Measurements from ENCODE around the gene POMGNT1.

POMGNT1 gene

GRCh38 chr1:46206399-46206798 lies 8.2 kb upstream of the POMGNT1 start:
- DNase-seq, result no peak

- no peak for DNase-seq
These were observed 7.6 kb upstream of the POMGNT1 start for GRCh38 chr1:46205791-46206190.

- DNase-seq, result no peak
These were observed 6.9 kb upstream of the POMGNT1 start for GRCh38 chr1:46205141-46205540.

- DNase-seq, result no peak
These were observed 6.1 kb upstream of the POMGNT1 start for GRCh38 chr1:46204406-46204742.

- DNase-seq, result no peak
These were observed 5.6 kb upstream of the POMGNT1 start for GRCh38 chr1:46203738-46204405.

- no peak for DNase-seq
These were observed 1.1 kb upstream of the POMGNT1 start for GRCh38 chr1:46199233-46199749.

- no peak for DNase-seq
These were observed 672 bp downstream of the POMGNT1 start for GRCh38 chr1:46197560-46197963.

- DNase-seq, result no peak
These were observed 1.6 kb downstream of the POMGNT1 start for GRCh38 chr1:46196609-46197008.

GRCh38 chr1:46194641-46195193 lies 3.5 kb downstream of the POMGNT1 start:
- DNase-seq, result no peak

- DNase-seq, result no peak
These were observed 4.2 kb downstream of the POMGNT1 start for GRCh38 chr1:46193984-46194570.

- DNase-seq, result no peak
These were observed 4.9 kb downstream of the POMGNT1 start for GRCh38 chr1:46193285-46193684.

- DNase-seq, result no peak
These were observed 6.1 kb downstream of the POMGNT1 start for GRCh38 chr1:46192171-46192570.

GRCh38 chr1:46191033-46191701 lies 7.1 kb downstream of the POMGNT1 start:
- DNase-seq, result no peak

GRCh38 chr1:46190539-46190938 lies 7.7 kb downstream of the POMGNT1 start:
- DNase-seq, result no peak

GRCh38 chr1:46188295-46189030 lies 9.8 kb downstream of the POMGNT1 start:
- DNase-seq, result no peak

- no peak for DNase-seq
These were observed 10.9 kb downstream of the POMGNT1 start for GRCh38 chr1:46187106-46187869.

GRCh38 chr1:46186076-46186475 lies 12.2 kb downstream of the POMGNT1 start:
- no peak for DNase-seq

GRCh38 chr1:46184920-46185658 lies 13.1 kb downstream of the POMGNT1 start:
- DNase-seq, result no peak

- DNase-seq, result no peak
These were observed 14.2 kb downstream of the POMGNT1 start for GRCh38 chr1:46183926-46184557.

GRCh38 chr1:46183079-46183847 lies 15.0 kb downstream of the POMGNT1 start:
- DNase-seq, result no peak

Data from activated effector memory CD4-positive, alpha-beta T cell treated with Interleukin-2 at 50 U/mL for 16 hours (primary cell).